HepG2 (cell line): ENCODE data around the gene SLC17A9. TPM values are rescaled to one million over a fixed set of nuclear protein-coding genes. Genes with fewer than 3 reads are reported as not detected.

Experiments
- CEBPG ChIP-seq: IDR thresholded peaks from 2 replicates; pipeline ENCODE4 v1.6.1; 2016
- FOXP1 ChIP-seq, 2 experiments: fragments of 450-650 bp in 1 of 2; IDR thresholded peaks; 2 replicates each; pipeline ENCODE4 v1.6.1; 2017 to 2018; ENCODE audit warnings: antibody characterized with exemption in 1 of 2
- HNRNPK ChIP-seq: fragments of 200-400 bp; formaldehyde crosslinking; IDR thresholded peaks from 2 replicates; pipeline ENCODE4 v1.6.1; 2018; ENCODE audit warnings: low read length, low read depth, moderate library complexity, mild to moderate bottlenecking; ENCODE audit not compliant: poor library complexity, severe bottlenecking
- IRF2 ChIP-seq: IDR thresholded peaks from 2 replicates; pipeline ENCODE4 v1.6.1; 2018; ENCODE audit warnings: missing genetic modification reagents, missing compliant biosample characterization
- KLF11 ChIP-seq: IDR thresholded peaks from 2 replicates; pipeline ENCODE4 v1.6.1; 2016; ENCODE audit warnings: missing compliant biosample characterization
- NFIC ChIP-seq: IDR thresholded peaks from 2 replicates; pipeline ENCODE4 v1.6.1; 2012; ENCODE audit warnings: mild to moderate bottlenecking, low read length, inconsistent platforms
- RAD51 ChIP-seq: fragments of 450-650 bp; IDR thresholded peaks from 2 replicates; pipeline ENCODE4 v1.6.1; 2016; ENCODE audit warnings: borderline replicate concordance
- RNF2 ChIP-seq: fragments of 450-650 bp; conservative IDR thresholded peaks from 2 replicates; pipeline ENCODE4 v1.6.1; 2016; ENCODE audit warnings: low read depth
- SALL1 ChIP-seq: sonication (generic); formaldehyde crosslinking; IDR thresholded peaks from 2 replicates; pipeline ENCODE4 v1.8.0; 2022; ENCODE audit warnings: mild to moderate bottlenecking, missing genetic modification reagents
- TAF15 ChIP-seq: fragments of 200-400 bp; formaldehyde crosslinking; IDR thresholded peaks from one replicate; pipeline ENCODE4 v1.6.1; 2018; ENCODE audit warnings: mild to moderate bottlenecking, low read depth, low read length; ENCODE audit not compliant: poor library complexity, severe bottlenecking
- TEAD3 ChIP-seq: optimal IDR thresholded peaks from 2 replicates; pipeline ENCODE3; 2016; ENCODE audit warnings: borderline replicate concordance
- THYN1 ChIP-seq: sonication (generic); formaldehyde crosslinking; IDR thresholded peaks from 2 replicates; pipeline ENCODE4 v1.8.1; 2023; ENCODE audit warnings: low read depth, mild to moderate bottlenecking, moderate library complexity, missing genetic modification reagents, borderline replicate concordance
- ZMYM2 ChIP-seq: sonication (generic); formaldehyde crosslinking; IDR thresholded peaks from 2 replicates; pipeline ENCODE4 v1.8.0; 2022; ENCODE audit warnings: mild to moderate bottlenecking, missing genetic modification reagents
- ZNF17 ChIP-seq: sonication (generic); formaldehyde crosslinking; IDR thresholded peaks from 2 replicates; pipeline ENCODE4 v1.5.0; 2020; ENCODE audit warnings: mild to moderate bottlenecking, missing genetic modification reagents
- ZNF232 ChIP-seq: sonication (generic); formaldehyde crosslinking; IDR thresholded peaks from 2 replicates; pipeline ENCODE4 v1.4.0; 2020; ENCODE audit warnings: missing genetic modification reagents, borderline replicate concordance
- ZNF292 ChIP-seq: sonication (generic); formaldehyde crosslinking; IDR thresholded peaks from 2 replicates; pipeline ENCODE4 v1.8.1; 2022; ENCODE audit warnings: mild to moderate bottlenecking, low read depth, missing genetic modification reagents, borderline replicate concordance
- ZNF441 ChIP-seq: sonication (generic); formaldehyde crosslinking; IDR thresholded peaks from 2 replicates; pipeline ENCODE4 v1.7.0; 2021; ENCODE audit warnings: missing genetic modification reagents, borderline replicate concordance
- ZNF530 ChIP-seq: sonication (generic); formaldehyde crosslinking; IDR thresholded peaks from 2 replicates; pipeline ENCODE4 v1.5.0; 2020; ENCODE audit warnings: low read depth, mild to moderate bottlenecking, missing genetic modification reagents
- ZNF546 ChIP-seq: sonication (generic); formaldehyde crosslinking; conservative IDR thresholded peaks from 2 replicates; pipeline ENCODE4 v1.8.1; 2023; ENCODE audit warnings: mild to moderate bottlenecking, missing genetic modification reagents
- ZNF746 ChIP-seq: sonication (generic); formaldehyde crosslinking; IDR thresholded peaks from 2 replicates; pipeline ENCODE4 v1.8.0; 2022; ENCODE audit warnings: mild to moderate bottlenecking, missing genetic modification reagents
- ZNF761 ChIP-seq: sonication (generic); formaldehyde crosslinking; conservative IDR thresholded peaks from 2 replicates; pipeline ENCODE4 v1.4.0; 2020; ENCODE audit warnings: mild to moderate bottlenecking, missing genetic modification reagents
- polyA plus RNA-seq, 8 experiments: library from polyadenylated mRNA; depleted of rRNA in 3 of 8; stranded (reverse) in 7 of 8; unstranded in 1 of 8; fragments of >200 nt; fragmentation: Illumina TruSeq in 4 of 8; extraction: Trizol in 4 of 8; gene quantifications; 2 replicates each; pipeline versions ENCODE4 v1.2.1 to v1.2.3, GENCODE V29; 2011 to 2016; ENCODE audit warnings: low read depth in 4 of 8, missing spikeins in 1 of 8, mixed read lengths in 1 of 8; ENCODE audit not compliant: insufficient read depth in 1 of 8
- total RNA-seq, 5 experiments: library from RNA; depleted of rRNA; stranded (reverse); fragments of >200 nt; fragmentation: Illumina TruSeq; extraction: Trizol; gene quantifications; 2 replicates each; pipeline ENCODE4 v1.2.3, GENCODE V29; 2016; ENCODE audit warnings: low read depth in 1 of 5
- TF ChIP-seq, protein P1 (sequence below): sonication (generic); formaldehyde crosslinking; IDR thresholded peaks from 2 replicates; pipeline ENCODE4 v1.8.0; 2022; ENCODE audit warnings: missing genetic modification reagents, mild to moderate bottlenecking, moderate library complexity, borderline replicate concordance
- TF ChIP-seq, protein P2 (sequence below): sonication (generic); formaldehyde crosslinking; conservative IDR thresholded peaks from 2 replicates; pipeline ENCODE4 v1.5.0; 2020; ENCODE audit warnings: missing genetic modification reagents
- TF ChIP-seq, protein P3 (sequence below): sonication (generic); formaldehyde crosslinking; IDR thresholded peaks from 2 replicates; pipeline ENCODE4 v1.8.1; 2023; ENCODE audit warnings: mild to moderate bottlenecking, missing genetic modification reagents
- TF ChIP-seq, protein P4 (sequence below): sonication (generic); formaldehyde crosslinking; IDR thresholded peaks from 2 replicates; pipeline ENCODE4 v1.4.0; 2020; ENCODE audit warnings: missing genetic modification reagents

Gene SLC17A9
- total and polyA plus RNA-seq, 2 of the 13 experiments (the other 11 are each of a cell fraction or from before 2014, with no cell fraction given), result 110 to 191 TPM

DNA sequence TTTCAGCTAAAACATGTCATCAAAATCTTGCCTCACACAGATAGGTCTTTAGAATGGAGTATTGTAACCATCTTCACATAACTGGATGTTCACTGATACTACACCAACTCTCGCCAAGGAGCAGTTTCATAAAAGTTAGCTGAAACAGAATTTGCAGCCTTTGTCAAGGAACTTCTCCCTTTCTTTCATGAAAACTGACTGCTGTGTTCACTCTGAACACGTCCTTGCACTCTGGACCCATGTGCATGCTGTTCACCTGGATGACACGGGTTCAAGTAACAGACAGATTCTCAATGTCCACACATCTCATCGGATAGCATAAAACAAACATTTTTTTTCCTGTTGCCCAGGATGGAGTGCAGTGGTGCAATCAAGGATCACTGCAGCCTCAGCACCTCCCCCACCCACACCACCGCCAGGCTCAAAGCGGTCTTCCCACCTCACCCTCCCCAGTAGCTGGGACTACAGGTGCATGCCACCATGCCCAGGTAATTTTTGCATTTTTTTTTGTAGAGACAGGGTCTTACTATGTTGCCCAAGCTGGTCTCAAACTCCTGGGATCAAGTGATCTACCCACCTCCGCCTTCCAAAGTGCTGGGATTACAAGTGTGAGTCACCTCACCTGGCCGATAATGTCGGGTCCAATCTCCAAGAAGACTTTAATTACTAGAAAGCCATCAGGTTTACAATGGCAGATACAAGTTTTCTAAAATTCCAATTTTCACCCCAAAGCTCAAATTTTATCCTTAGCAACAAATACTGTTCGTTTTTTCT is 35.6 kb upstream of the SLC17A9 start (continued):
- TF ChIP-seq, protein P1, sequence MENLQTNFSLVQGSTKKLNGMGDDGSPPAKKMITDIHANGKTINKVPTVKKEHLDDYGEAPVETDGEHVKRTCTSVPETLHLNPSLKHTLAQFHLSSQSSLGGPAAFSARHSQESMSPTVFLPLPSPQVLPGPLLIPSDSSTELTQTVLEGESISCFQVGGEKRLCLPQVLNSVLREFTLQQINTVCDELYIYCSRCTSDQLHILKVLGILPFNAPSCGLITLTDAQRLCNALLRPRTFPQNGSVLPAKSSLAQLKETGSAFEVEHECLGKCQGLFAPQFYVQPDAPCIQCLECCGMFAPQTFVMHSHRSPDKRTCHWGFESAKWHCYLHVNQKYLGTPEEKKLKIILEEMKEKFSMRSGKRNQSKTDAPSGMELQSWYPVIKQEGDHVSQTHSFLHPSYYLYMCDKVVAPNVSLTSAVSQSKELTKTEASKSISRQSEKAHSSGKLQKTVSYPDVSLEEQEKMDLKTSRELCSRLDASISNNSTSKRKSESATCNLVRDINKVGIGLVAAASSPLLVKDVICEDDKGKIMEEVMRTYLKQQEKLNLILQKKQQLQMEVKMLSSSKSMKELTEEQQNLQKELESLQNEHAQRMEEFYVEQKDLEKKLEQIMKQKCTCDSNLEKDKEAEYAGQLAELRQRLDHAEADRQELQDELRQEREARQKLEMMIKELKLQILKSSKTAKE (CRISPR knock-in tag), result peak; percentile 94
- peak; percentile 98 for TF ChIP-seq CEBPG (CRISPR knock-in tag)
- no peak for TF ChIP-seq THYN1 (CRISPR knock-in tag)
- TF ChIP-seq, protein P2, sequence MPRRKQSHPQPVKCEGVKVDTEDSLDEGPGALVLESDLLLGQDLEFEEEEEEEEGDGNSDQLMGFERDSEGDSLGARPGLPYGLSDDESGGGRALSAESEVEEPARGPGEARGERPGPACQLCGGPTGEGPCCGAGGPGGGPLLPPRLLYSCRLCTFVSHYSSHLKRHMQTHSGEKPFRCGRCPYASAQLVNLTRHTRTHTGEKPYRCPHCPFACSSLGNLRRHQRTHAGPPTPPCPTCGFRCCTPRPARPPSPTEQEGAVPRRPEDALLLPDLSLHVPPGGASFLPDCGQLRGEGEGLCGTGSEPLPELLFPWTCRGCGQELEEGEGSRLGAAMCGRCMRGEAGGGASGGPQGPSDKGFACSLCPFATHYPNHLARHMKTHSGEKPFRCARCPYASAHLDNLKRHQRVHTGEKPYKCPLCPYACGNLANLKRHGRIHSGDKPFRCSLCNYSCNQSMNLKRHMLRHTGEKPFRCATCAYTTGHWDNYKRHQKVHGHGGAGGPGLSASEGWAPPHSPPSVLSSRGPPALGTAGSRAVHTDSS (CRISPR knock-in tag), result no peak
- no peak for TF ChIP-seq HNRNPK
- peak; percentile 82; the same call in 1 of the 2 replicates for TF ChIP-seq ZNF441 (CRISPR knock-in tag)
- TF ChIP-seq, protein P3, sequence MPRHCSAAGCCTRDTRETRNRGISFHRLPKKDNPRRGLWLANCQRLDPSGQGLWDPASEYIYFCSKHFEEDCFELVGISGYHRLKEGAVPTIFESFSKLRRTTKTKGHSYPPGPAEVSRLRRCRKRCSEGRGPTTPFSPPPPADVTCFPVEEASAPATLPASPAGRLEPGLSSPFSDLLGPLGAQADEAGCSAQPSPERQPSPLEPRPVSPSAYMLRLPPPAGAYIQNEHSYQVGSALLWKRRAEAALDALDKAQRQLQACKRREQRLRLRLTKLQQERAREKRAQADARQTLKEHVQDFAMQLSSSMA (CRISPR knock-in tag), result peak; percentile 67; the same call in 1 of the 2 replicates
- no peak for TF ChIP-seq FOXP1 (IDR thresholded peaks at IDR 0.05)
- TF ChIP-seq FOXP1 (CRISPR knock-in tag; IDR thresholded peaks at IDR 0.05), result peak; percentile 95
- peak; percentile 93 for TF ChIP-seq ZNF761 (CRISPR knock-in tag)
- TF ChIP-seq IRF2, result peak; percentile 98
- peak; percentile 96 for TF ChIP-seq TEAD3 (CRISPR knock-in tag)
- peak; percentile 75; the same call in 1 of the 2 replicates for TF ChIP-seq ZNF232
- peak; percentile 95; the same call in 1 of the 2 replicates for TF ChIP-seq ZNF746 (CRISPR knock-in tag)
- peak; percentile 98 for TF ChIP-seq ZMYM2 (CRISPR knock-in tag)
- 0 out of 2 replicates have a peak, but pooled peaks have one; percentile 41 for TF ChIP-seq ZNF546 (CRISPR knock-in tag)
- TF ChIP-seq RNF2, result no peak
- TF ChIP-seq NFIC, result peak; percentile 63; the same call in 1 of the 2 replicates
- TF ChIP-seq ZNF17 (CRISPR knock-in tag), result no peak
- no peak for TF ChIP-seq ZNF530 (CRISPR knock-in tag)
- TF ChIP-seq SALL1 (CRISPR knock-in tag), result peak; percentile 100
- TF ChIP-seq KLF11 (CRISPR knock-in tag), result peak; percentile 83; the same call in 1 of the 2 replicates
- TF ChIP-seq, protein P4, sequence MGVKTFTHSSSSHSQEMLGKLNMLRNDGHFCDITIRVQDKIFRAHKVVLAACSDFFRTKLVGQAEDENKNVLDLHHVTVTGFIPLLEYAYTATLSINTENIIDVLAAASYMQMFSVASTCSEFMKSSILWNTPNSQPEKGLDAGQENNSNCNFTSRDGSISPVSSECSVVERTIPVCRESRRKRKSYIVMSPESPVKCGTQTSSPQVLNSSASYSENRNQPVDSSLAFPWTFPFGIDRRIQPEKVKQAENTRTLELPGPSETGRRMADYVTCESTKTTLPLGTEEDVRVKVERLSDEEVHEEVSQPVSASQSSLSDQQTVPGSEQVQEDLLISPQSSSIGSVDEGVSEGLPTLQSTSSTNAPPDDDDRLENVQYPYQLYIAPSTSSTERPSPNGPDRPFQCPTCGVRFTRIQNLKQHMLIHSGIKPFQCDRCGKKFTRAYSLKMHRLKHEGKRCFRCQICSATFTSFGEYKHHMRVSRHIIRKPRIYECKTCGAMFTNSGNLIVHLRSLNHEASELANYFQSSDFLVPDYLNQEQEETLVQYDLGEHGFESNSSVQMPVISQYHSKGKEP (CRISPR knock-in tag), result no peak
- peak; percentile 86; the same call in 1 of the 2 replicates for TF ChIP-seq ZNF292 (CRISPR knock-in tag)
- no peak for TF ChIP-seq RAD51
- TF ChIP-seq TAF15, result no peak
